Sigmoid colon (tissue), 4 donors: ENCODE measurements around the gene NGDN.

Experiments used
- CTCF ChIP-seq, 4 experiments: fragments of 450-650 bp in 3 of 4; fragments of 200-600 bp in 1 of 4; IDR thresholded peaks; one replicate each; pipeline ENCODE4 v1.5.1; 2016 to 2019; ENCODE audit warnings: antibody characterized with exemption in 4 of 4, mild to moderate bottlenecking in 3 of 4, moderate library complexity in 2 of 4
- POLR2A ChIP-seq, 2 donors: fragments of 450-650 bp; IDR thresholded peaks; one replicate each; pipeline ENCODE4 v1.6.1; 2016; ENCODE audit warnings: antibody characterized with exemption in 2 of 2, mild to moderate bottlenecking in 2 of 2, moderate library complexity in 2 of 2
- POLR2AphosphoS5 ChIP-seq, 4 donors: sonication (generic); formaldehyde crosslinking; IDR thresholded peaks; one replicate each; pipeline ENCODE4 v1.6.1; 2017; ENCODE audit warnings: antibody characterized with exemption in 4 of 4

- TF ChIP-seq POLR2A (IDR thresholded peaks at IDR 0.05) (no peak), CTCF (IDR thresholded peaks at IDR 0.05) (no peak), POLR2AphosphoS5 (IDR thresholded peaks at IDR 0.05) (no peak)
These were observed 4.2 kb upstream of the NGDN start for GRCh38 chr14:23465261-23465660.
